HEK293 (cell line): ENCODE results near the gene MUSTN1.

Experiments
- CTCF ChIA-PET: fragments of 350-600 bp; formaldehyde crosslinking; extraction: SDS; loops from one replicate; lab custom pipeline; 2021; ENCODE audit warnings: antibody characterized with exemption; lab: Yijun Ruan, JAX
- POLR2A ChIA-PET: fragments of 300-600 bp; formaldehyde crosslinking; extraction: SDS; loops from one replicate; lab custom pipeline; 2020; ENCODE audit warnings: antibody characterized with exemption, inconsistent platforms; lab: Yijun Ruan, JAX
- H3K27ac ChIP-seq: fragments of 200-500 bp; sonication (Bioruptor generic); 2 replicates; pipeline ENCODE4 v1.5.1; 2014; ENCODE audit warnings: low read depth, low read length, control low read depth, inconsistent platforms; ENCODE audit errors: extremely low read depth
- H3K36me3 ChIP-seq, 2 experiments: fragments of 200-500 bp in 1 of 2; sonication (Bioruptor generic) in 1 of 2; 1 replicate in 1 of 2; 2 replicates in 1 of 2; pipeline ENCODE4 v1.5.1; 2014 to 2017; ENCODE audit warnings: inconsistent platforms in 2 of 2, low read length in 2 of 2; ENCODE audit not compliant: control insufficient read depth in 2 of 2, insufficient read depth in 1 of 2
- H3K4me1 ChIP-seq: fragments of 200-500 bp; sonication (Bioruptor generic); 2 replicates; pipeline ENCODE4 v1.5.1; 2014; ENCODE audit warnings: mild to moderate bottlenecking, low read length, inconsistent platforms; ENCODE audit not compliant: control insufficient read depth, insufficient read depth
- H3K4me3 ChIP-seq: 2 replicates; pipeline ENCODE4 v1.5.1; 2011; ENCODE audit warnings: low read depth, mild to moderate bottlenecking, control low read depth, low read length, moderate library complexity
- H3K9me3 ChIP-seq: fragments of 200-500 bp; sonication (Bioruptor generic); 2 replicates; pipeline ENCODE4 v1.5.1; 2014; ENCODE audit warnings: low read depth, low read length, inconsistent platforms; ENCODE audit not compliant: control insufficient read depth, insufficient read depth
- GLIS2 ChIP-seq: fragments of 450-650 bp; formaldehyde crosslinking; IDR thresholded peaks from 2 replicates; pipeline ENCODE4 v1.5.1; 2016; ENCODE audit warnings: missing biosample characterization, missing genetic modification characterization
- OSR2 ChIP-seq: fragments of 450-650 bp; formaldehyde crosslinking; IDR thresholded peaks from 2 replicates; pipeline ENCODE4 v1.5.1; 2016; ENCODE audit warnings: missing biosample characterization, missing genetic modification characterization
- ZBTB48 ChIP-seq: fragments of 450-650 bp; formaldehyde crosslinking; IDR thresholded peaks from 2 replicates; pipeline ENCODE4 v1.5.1; 2016; ENCODE audit warnings: missing biosample characterization, missing genetic modification characterization
- ZFP3 ChIP-seq: fragments of 450-650 bp; formaldehyde crosslinking; IDR thresholded peaks from 2 replicates; pipeline ENCODE4 v1.5.1; 2016; ENCODE audit warnings: low read depth, missing biosample characterization, missing genetic modification characterization
- ZFP69B ChIP-seq: fragments of 450-650 bp; formaldehyde crosslinking; IDR thresholded peaks from 2 replicates; pipeline ENCODE4 v1.5.1; 2016; ENCODE audit warnings: missing biosample characterization, missing genetic modification characterization
- ZIC2 ChIP-seq: fragments of 450-650 bp; formaldehyde crosslinking; IDR thresholded peaks from 2 replicates; pipeline ENCODE4 v1.5.1; 2016; ENCODE audit warnings: missing biosample characterization, missing genetic modification characterization
- ZNF174 ChIP-seq: fragments of 450-650 bp; formaldehyde crosslinking; IDR thresholded peaks from 2 replicates; pipeline ENCODE4 v1.5.0; 2017; ENCODE audit warnings: missing biosample characterization, mild to moderate bottlenecking, missing genetic modification characterization
- ZNF214 ChIP-seq: fragments of 450-650 bp; formaldehyde crosslinking; IDR thresholded peaks from 2 replicates; pipeline ENCODE4 v1.5.1; 2017; ENCODE audit warnings: missing biosample characterization, mild to moderate bottlenecking, missing genetic modification characterization, borderline replicate concordance
- ZNF24 ChIP-seq: fragments of 450-650 bp; formaldehyde crosslinking; IDR thresholded peaks from 2 replicates; pipeline ENCODE4 v1.5.1; 2016; ENCODE audit warnings: missing biosample characterization, missing genetic modification characterization
- ZNF341 ChIP-seq: fragments of 450-650 bp; formaldehyde crosslinking; IDR thresholded peaks from 2 replicates; pipeline ENCODE4; 2016; ENCODE audit warnings: low read depth, missing biosample characterization, missing genetic modification characterization
- ZNF423 ChIP-seq: fragments of 450-650 bp; formaldehyde crosslinking; IDR thresholded peaks from 2 replicates; pipeline ENCODE4 v1.5.1; 2016; ENCODE audit warnings: missing biosample characterization, missing genetic modification characterization
- ZNF501 ChIP-seq: fragments of 450-650 bp; formaldehyde crosslinking; IDR thresholded peaks from 2 replicates; pipeline ENCODE4 v1.5.1; 2016; ENCODE audit warnings: missing biosample characterization, missing genetic modification characterization
- ZNF558 ChIP-seq: fragments of 450-650 bp; formaldehyde crosslinking; IDR thresholded peaks from 2 replicates; pipeline ENCODE4 v1.5.1; 2016; ENCODE audit warnings: missing biosample characterization, missing genetic modification characterization
- ZNF600 ChIP-seq: fragments of 450-650 bp; formaldehyde crosslinking; IDR thresholded peaks from 2 replicates; pipeline ENCODE4 v1.5.1; 2016; ENCODE audit warnings: missing biosample characterization, missing genetic modification characterization
- ZNF629 ChIP-seq: fragments of 450-650 bp; formaldehyde crosslinking; IDR thresholded peaks from 2 replicates; pipeline ENCODE4 v1.5.1; 2017; ENCODE audit warnings: missing biosample characterization, missing genetic modification characterization
- ZNF654 ChIP-seq: fragments of 450-650 bp; formaldehyde crosslinking; IDR thresholded peaks from 2 replicates; pipeline ENCODE4 v1.5.1; 2016; ENCODE audit warnings: low read depth, missing biosample characterization, missing genetic modification characterization
- ZNF660 ChIP-seq: fragments of 450-650 bp; IDR thresholded peaks from 2 replicates; pipeline ENCODE4 v1.5.1; 2018; ENCODE audit warnings: missing biosample characterization, mild to moderate bottlenecking, missing genetic modification characterization
- ZNF664 ChIP-seq: fragments of 450-650 bp; formaldehyde crosslinking; IDR thresholded peaks from 2 replicates; pipeline ENCODE4 v1.5.1; 2016; ENCODE audit warnings: missing biosample characterization, missing genetic modification characterization
- ZNF76 ChIP-seq: fragments of 450-650 bp; formaldehyde crosslinking; IDR thresholded peaks from 2 replicates; pipeline ENCODE4; 2016; ENCODE audit warnings: low read depth, missing biosample characterization, missing genetic modification characterization, borderline replicate concordance
- ZNF837 ChIP-seq: fragments of 450-650 bp; formaldehyde crosslinking; IDR thresholded peaks from 2 replicates; pipeline ENCODE4 v1.5.1; 2016; ENCODE audit warnings: missing biosample characterization, missing genetic modification characterization
- TF ChIP-seq, protein P1 (sequence below): fragments of 450-650 bp; formaldehyde crosslinking; IDR thresholded peaks from 2 replicates; pipeline ENCODE4 v1.5.1; 2017; ENCODE audit warnings: missing biosample characterization, missing genetic modification characterization
- TF ChIP-seq, protein P2 (sequence below): fragments of 450-650 bp; formaldehyde crosslinking; IDR thresholded peaks from 2 replicates; pipeline ENCODE4 v1.5.1; 2016; ENCODE audit warnings: missing biosample characterization, missing genetic modification characterization
- TF ChIP-seq, protein P3 (sequence below): fragments of 450-650 bp; formaldehyde crosslinking; IDR thresholded peaks from 2 replicates; pipeline ENCODE4 v1.5.1; 2017; ENCODE audit warnings: missing biosample characterization, missing genetic modification characterization
- TF ChIP-seq, protein P4 (sequence below): fragments of 450-650 bp; formaldehyde crosslinking; IDR thresholded peaks from 2 replicates; pipeline ENCODE4 v1.5.1; 2016; ENCODE audit warnings: missing biosample characterization, missing genetic modification characterization

Gene MUSTN1

DNA sequence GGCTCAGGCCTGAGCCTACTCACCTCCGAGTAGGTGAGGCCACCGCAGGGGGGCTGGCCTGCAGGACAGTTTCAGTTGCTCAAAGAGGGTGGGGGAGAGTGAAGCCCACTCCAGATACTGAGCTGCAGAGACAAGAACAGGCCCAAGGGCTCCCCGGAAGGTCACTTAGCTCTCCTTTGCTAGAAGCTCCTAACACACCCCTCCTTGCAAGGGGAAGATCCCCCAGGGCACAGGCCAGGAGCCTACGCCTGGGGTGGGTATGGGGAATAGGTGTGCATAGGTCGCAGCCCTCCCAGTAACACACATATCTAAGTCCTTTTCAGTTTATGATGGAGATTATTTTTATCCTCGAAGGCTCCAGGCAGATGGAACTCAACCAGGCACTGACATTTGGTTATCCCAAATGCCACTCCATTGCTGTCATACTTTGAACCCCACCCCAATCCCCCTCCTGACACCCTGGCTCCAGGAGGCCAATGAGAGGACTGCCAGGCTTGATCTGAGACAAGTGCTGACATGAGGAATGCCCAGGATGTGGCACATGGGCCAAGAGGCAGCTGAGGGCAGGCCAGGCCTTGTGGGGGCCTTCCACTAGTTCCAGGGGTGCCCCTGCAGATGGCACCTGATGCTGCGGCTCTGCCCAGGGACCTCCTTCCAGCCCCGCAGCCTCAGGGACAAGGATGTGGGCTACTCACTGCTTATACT lies 1.1 kb upstream of the MUSTN1 start (continued):
- no peak for TF ChIP-seq ZFP3 (tag by site-specific recombination)

DNA sequence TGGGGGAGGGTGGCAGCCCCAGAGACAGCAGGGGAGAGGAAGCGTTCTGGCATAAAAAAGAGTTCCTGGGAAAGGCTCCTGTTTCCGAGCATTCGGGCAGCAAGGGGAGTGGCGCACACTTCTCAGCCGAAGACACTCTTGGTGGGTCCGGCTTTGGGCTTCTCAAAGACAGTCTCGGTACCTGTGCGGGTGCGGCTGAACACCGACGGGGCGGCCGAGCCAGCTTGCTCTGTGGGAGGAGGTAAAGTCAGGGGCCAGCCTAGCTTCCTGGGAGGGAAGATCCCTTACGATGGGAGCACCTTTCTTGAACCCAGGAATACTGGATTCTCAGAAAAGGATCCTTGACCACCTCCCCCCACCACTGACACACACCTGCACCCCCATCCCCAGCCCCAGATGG lies 1.6 kb downstream of the MUSTN1 start:
- peaks cover 12% of the 10 kb centered on the region; the same call in 1 of the 2 replicates for H3K4me1 ChIP-seq
- H3K27ac ChIP-seq, result no peak overlapping the region
- no peaks in the 10 kb centered on the region for H3K9me3 ChIP-seq
- TF ChIP-seq ZNF600 (tag by site-specific recombination), result peak; percentile 49; the same call in 1 of the 2 replicates
- no peak for TF ChIP-seq ZNF214 (tag by site-specific recombination)
- no peak for TF ChIP-seq ZNF837 (tag by site-specific recombination)
- TF ChIP-seq, all 188 proteins: peak for 1
- CTCF ChIA-PET, result interaction anchor here (2.2 kb wide), 1 partner anchor 12 kb away, joined by 8 read pairs; no protein-coding TSS in a partner anchor
- POLR2A ChIA-PET, result no interaction called here
- Histone ChIP-seq H3K36me3 (peaks cover 0 to 14% of the 10 kb centered on the region in 2 experiments; a peak in 1 of 3 replicates), H3K4me3 (no peak overlapping the region)

DNA sequence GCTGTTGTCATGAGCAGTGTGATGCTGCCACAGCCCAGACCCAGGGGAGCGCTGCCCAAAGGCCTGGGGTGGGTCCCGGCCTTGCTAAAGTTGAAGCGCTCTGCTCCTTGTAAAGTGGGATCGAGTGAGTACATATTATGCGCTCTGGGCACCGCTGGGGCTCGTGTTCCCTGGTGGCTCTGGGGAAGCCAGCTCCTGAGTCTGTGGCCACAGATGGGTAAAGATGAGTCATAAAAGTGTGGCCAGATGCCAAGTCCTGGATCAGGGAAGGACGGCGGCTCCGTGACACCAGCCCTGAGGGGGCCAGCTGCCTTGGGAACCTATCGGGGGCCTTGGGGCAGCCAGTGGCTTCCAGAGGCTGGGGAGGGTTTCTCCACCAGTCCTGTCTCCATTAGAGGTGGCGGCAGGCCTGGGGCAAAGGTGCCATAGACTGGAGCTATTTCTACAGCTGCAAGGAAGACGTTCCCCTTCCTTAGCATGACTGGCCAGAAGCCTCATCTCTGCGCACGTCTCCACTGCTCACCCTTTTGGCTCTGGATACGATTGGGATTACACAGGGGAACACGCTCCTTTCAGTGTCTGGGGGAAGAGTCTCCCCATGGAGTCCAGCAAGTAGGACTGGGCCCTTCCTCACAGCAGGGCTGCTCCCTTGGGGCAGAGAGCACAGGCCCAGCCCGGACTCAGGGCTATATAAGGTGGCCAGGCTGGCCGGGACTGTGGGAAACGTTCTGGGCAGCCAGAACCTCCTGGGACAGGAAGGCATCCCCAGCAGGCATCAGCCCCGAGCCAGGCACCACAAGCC lies 3.1 kb downstream of the MUSTN1 start:
- no peak overlapping the region for H3K4me3 ChIP-seq
- peaks cover 12% of the 10 kb centered on the region; the same call in 1 of the 2 replicates for H3K4me1 ChIP-seq
- CTCF ChIA-PET, result interaction anchor here (0.6 to 2.2 kb wide), 4 partner anchors 11 to 87 kb away, joined by 3 to 8 read pairs (median 4); no protein-coding TSS in a partner anchor
- H3K9me3 ChIP-seq, result no peaks in the 10 kb centered on the region
- no peak overlapping the region for H3K27ac ChIP-seq
- peaks cover 0 to 9% of the 10 kb centered on the region in 2 experiments; a peak in 1 of 3 replicates for H3K36me3 ChIP-seq
- POLR2A ChIA-PET, result interaction anchor here (0.5 to 0.6 kb wide), 2 partner anchors 60 to 155 kb away, joined by 3 to 4 read pairs; no protein-coding TSS in a partner anchor
- TF ChIP-seq ZNF600 (tag by site-specific recombination) (peak; percentile 72), ZFP69B (tag by site-specific recombination) (peak; percentile 66; the same call in 1 of the 2 replicates), ZNF660 (peak; percentile 57; the same call in 1 of the 2 replicates), ZNF24 (no peak), ZBTB48 (peak; percentile 71), ZNF174 (tag by site-specific recombination) (no peak), ZNF501 (tag by site-specific recombination) (no peak), ZNF214 (tag by site-specific recombination) (no peak), ZNF423 (tag by site-specific recombination) (no peak), GLIS2 (tag by site-specific recombination) (peak; percentile 70), OSR2 (peak; percentile 85), ZNF76 (tag by site-specific recombination) (peak; percentile 19; the same call in 1 of the 2 replicates), ZNF341 (tag by site-specific recombination) (0 out of 2 replicates have a peak, but pooled peaks have one; percentile 2), ZIC2 (peak; percentile 65), ZNF629 (tag by site-specific recombination) (no peak), ZNF664 (no peak), ZNF654 (tag by site-specific recombination) (no peak), ZNF558 (tag by site-specific recombination) (no peak)
- TF ChIP-seq, protein P1, sequence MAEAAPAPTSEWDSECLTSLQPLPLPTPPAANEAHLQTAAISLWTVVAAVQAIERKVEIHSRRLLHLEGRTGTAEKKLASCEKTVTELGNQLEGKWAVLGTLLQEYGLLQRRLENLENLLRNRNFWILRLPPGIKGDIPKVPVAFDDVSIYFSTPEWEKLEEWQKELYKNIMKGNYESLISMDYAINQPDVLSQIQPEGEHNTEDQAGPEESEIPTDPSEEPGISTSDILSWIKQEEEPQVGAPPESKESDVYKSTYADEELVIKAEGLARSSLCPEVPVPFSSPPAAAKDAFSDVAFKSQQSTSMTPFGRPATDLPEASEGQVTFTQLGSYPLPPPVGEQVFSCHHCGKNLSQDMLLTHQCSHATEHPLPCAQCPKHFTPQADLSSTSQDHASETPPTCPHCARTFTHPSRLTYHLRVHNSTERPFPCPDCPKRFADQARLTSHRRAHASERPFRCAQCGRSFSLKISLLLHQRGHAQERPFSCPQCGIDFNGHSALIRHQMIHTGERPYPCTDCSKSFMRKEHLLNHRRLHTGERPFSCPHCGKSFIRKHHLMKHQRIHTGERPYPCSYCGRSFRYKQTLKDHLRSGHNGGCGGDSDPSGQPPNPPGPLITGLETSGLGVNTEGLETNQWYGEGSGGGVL (tag by site-specific recombination), result peak; percentile 46
- TF ChIP-seq, protein P2, sequence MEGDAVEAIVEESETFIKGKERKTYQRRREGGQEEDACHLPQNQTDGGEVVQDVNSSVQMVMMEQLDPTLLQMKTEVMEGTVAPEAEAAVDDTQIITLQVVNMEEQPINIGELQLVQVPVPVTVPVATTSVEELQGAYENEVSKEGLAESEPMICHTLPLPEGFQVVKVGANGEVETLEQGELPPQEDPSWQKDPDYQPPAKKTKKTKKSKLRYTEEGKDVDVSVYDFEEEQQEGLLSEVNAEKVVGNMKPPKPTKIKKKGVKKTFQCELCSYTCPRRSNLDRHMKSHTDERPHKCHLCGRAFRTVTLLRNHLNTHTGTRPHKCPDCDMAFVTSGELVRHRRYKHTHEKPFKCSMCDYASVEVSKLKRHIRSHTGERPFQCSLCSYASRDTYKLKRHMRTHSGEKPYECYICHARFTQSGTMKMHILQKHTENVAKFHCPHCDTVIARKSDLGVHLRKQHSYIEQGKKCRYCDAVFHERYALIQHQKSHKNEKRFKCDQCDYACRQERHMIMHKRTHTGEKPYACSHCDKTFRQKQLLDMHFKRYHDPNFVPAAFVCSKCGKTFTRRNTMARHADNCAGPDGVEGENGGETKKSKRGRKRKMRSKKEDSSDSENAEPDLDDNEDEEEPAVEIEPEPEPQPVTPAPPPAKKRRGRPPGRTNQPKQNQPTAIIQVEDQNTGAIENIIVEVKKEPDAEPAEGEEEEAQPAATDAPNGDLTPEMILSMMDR (tag by site-specific recombination), result no peak
- TF ChIP-seq, protein P3, sequence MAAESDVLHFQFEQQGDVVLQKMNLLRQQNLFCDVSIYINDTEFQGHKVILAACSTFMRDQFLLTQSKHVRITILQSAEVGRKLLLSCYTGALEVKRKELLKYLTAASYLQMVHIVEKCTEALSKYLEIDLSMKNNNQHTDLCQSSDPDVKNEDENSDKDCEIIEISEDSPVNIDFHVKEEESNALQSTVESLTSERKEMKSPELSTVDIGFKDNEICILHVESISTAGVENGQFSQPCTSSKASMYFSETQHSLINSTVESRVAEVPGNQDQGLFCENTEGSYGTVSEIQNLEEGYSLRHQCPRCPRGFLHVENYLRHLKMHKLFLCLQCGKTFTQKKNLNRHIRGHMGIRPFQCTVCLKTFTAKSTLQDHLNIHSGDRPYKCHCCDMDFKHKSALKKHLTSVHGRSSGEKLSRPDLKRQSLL (tag by site-specific recombination), result peak; percentile 85
- TF ChIP-seq, protein P4, sequence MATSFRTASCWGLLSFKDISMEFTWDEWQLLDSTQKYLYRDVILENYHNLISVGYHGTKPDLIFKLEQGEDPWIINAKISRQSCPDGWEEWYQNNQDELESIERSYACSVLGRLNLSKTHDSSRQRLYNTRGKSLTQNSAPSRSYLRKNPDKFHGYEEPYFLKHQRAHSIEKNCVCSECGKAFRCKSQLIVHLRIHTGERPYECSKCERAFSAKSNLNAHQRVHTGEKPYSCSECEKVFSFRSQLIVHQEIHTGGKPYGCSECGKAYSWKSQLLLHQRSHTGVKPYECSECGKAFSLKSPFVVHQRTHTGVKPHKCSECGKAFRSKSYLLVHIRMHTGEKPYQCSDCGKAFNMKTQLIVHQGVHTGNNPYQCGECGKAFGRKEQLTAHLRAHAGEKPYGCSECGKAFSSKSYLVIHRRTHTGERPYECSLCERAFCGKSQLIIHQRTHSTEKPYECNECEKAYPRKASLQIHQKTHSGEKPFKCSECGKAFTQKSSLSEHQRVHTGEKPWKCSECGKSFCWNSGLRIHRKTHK, result no peak
